H9 (cell line): Measurements from ENCODE around the gene ELF2. TPM values are rescaled to one million over a fixed set of nuclear protein-coding genes. Genes with fewer than 3 reads are reported as not detected.
A peak's percentile ranks its signal among the peaks of the same experiment; 100 is the strongest.

ENCODE experiments used
- DNase-seq: peaks from one replicate; pipeline ENCODE4 v3.0.0-alpha.2; 2017
- H2AFZ ChIP-seq: one replicate; pipeline ENCODE4 v1.6.1; 2013; ENCODE audit warnings: mild to moderate bottlenecking, low read length, control low read depth, moderate library complexity
- H2AK5ac ChIP-seq: 2 replicates; pipeline ENCODE4 v1.6.1; 2013; ENCODE audit warnings: low read length, control low read depth, mixed read lengths; ENCODE audit not compliant: insufficient read length
- H2BK120ac ChIP-seq: one replicate; pipeline ENCODE4 v1.6.1; 2013; ENCODE audit warnings: low read depth, mild to moderate bottlenecking, low read length, control low read depth, inconsistent platforms; ENCODE audit not compliant: poor library complexity, severe bottlenecking
- H2BK12ac ChIP-seq: 2 replicates; pipeline ENCODE4 v1.6.1; 2013; ENCODE audit warnings: low read length, control low read depth, mixed read lengths, low read depth; ENCODE audit not compliant: insufficient read length
- H2BK15ac ChIP-seq: 2 replicates; pipeline ENCODE4 v1.6.1; 2013; ENCODE audit warnings: low read depth, low read length, control low read depth
- H2BK20ac ChIP-seq: one replicate; pipeline ENCODE4 v1.6.1; 2013; ENCODE audit warnings: low read depth, mild to moderate bottlenecking, low read length, control low read depth, inconsistent platforms; ENCODE audit not compliant: poor library complexity, severe bottlenecking
- H2BK5ac ChIP-seq: 2 replicates; pipeline ENCODE4 v1.6.1; 2013; ENCODE audit warnings: low read length, control low read depth, mixed read lengths; ENCODE audit not compliant: insufficient read length
- H3K14ac ChIP-seq: 2 replicates; pipeline ENCODE4 v1.6.1; 2013; ENCODE audit warnings: low read length, control low read depth; ENCODE audit not compliant: insufficient read depth
- H3K18ac ChIP-seq: 2 replicates; pipeline ENCODE4 v1.6.1; 2013; ENCODE audit warnings: low read depth, mild to moderate bottlenecking, mixed read lengths, low read length, control low read depth; ENCODE audit not compliant: insufficient read length
- H3K23ac ChIP-seq: 2 replicates; pipeline ENCODE4 v1.6.1; 2013; ENCODE audit warnings: low read length, control low read depth, mixed read lengths, low read depth; ENCODE audit not compliant: insufficient read length
- H3K23me2 ChIP-seq: 2 replicates; pipeline ENCODE4 v1.6.1; 2013; ENCODE audit warnings: low read depth, mild to moderate bottlenecking, mixed read lengths, low read length, control low read depth; ENCODE audit not compliant: insufficient read length, poor library complexity, severe bottlenecking
- H3K27ac ChIP-seq: 2 replicates; pipeline ENCODE4 v1.5.1; 2013; ENCODE audit warnings: low read length, control low read depth, mixed read lengths, low read depth; ENCODE audit not compliant: insufficient read length
- H3K27me3 ChIP-seq: 2 replicates; pipeline ENCODE4 v1.6.1; 2013; ENCODE audit warnings: low read length, control low read depth, inconsistent platforms; ENCODE audit not compliant: insufficient read depth
- H3K4ac ChIP-seq: 2 replicates; pipeline ENCODE4 v1.6.1; 2013; ENCODE audit warnings: low read depth, mild to moderate bottlenecking, control low read depth, inconsistent platforms, low read length, moderate library complexity
- H3K4me1 ChIP-seq: 2 replicates; pipeline ENCODE4 v1.6.1; 2013; ENCODE audit warnings: low read length, control low read depth, inconsistent platforms; ENCODE audit not compliant: insufficient read depth
- H3K4me2 ChIP-seq: 2 replicates; pipeline ENCODE4 v1.6.1; 2013; ENCODE audit warnings: low read length, control low read depth, mixed read lengths; ENCODE audit not compliant: insufficient read length, insufficient read depth
- H3K56ac ChIP-seq: 2 replicates; pipeline ENCODE4 v1.6.1; 2013; ENCODE audit warnings: low read depth, mild to moderate bottlenecking, mixed read lengths, low read length, control low read depth; ENCODE audit not compliant: insufficient read length
- H3K79me1 ChIP-seq: 2 replicates; pipeline ENCODE4 v1.6.1; 2013; ENCODE audit warnings: low read depth, mild to moderate bottlenecking, moderate library complexity, low read length, control low read depth, inconsistent platforms; ENCODE audit not compliant: insufficient read depth, poor library complexity, severe bottlenecking
- H3K79me2 ChIP-seq: 2 replicates; pipeline ENCODE4 v1.6.1; 2013; ENCODE audit warnings: low read length, control low read depth, inconsistent platforms; ENCODE audit not compliant: insufficient read depth
- H3K9ac ChIP-seq: 2 replicates; pipeline ENCODE4 v1.6.1; 2013; ENCODE audit warnings: low read length, control low read depth, mixed read lengths; ENCODE audit not compliant: insufficient read length; ENCODE audit errors: extremely low read depth
- H3K9me3 ChIP-seq: one replicate; pipeline ENCODE4 v1.6.1; 2013; ENCODE audit warnings: low read depth, low read length, inconsistent platforms; ENCODE audit not compliant: control insufficient read depth
- H3T11ph ChIP-seq: one replicate; pipeline ENCODE4 v1.6.1; 2013; ENCODE audit warnings: mild to moderate bottlenecking, low read length, control low read depth, inconsistent platforms
- H4K20me1 ChIP-seq: one replicate; pipeline ENCODE4 v1.6.1; 2013; ENCODE audit not compliant: control insufficient read depth, insufficient read length, insufficient read depth
- H4K5ac ChIP-seq: 2 replicates; pipeline ENCODE4 v1.6.1; 2013; ENCODE audit warnings: low read depth, mild to moderate bottlenecking, mixed read lengths, low read length, control low read depth; ENCODE audit not compliant: insufficient read length
- H4K8ac ChIP-seq: replicated peaks from 2 replicates; pipeline ENCODE4 v1.6.1; 2013; ENCODE audit warnings: low read length, control low read depth, mixed read lengths, low read depth; ENCODE audit not compliant: insufficient read length
- H4K91ac ChIP-seq: 2 replicates; pipeline ENCODE4 v1.6.1; 2013; ENCODE audit warnings: low read depth, mild to moderate bottlenecking, moderate library complexity, mixed read lengths, low read length, control low read depth; ENCODE audit not compliant: insufficient read length
- H3K27ac Mint-ChIP-seq, 3 experiments: 2 replicates in 2 of 3; 3 replicates in 1 of 3; pipeline ENCODE4 v1.8.0; 2020 to 2021; ENCODE audit warnings: mixed read lengths in 3 of 3, mild to moderate bottlenecking in 1 of 3, moderate library complexity in 1 of 3
- H3K27me3 Mint-ChIP-seq: 2 replicates; pipeline ENCODE4 v1.8.0; 2021; ENCODE audit warnings: low read depth, mild to moderate bottlenecking, moderate library complexity, mixed read lengths
- H3K36me3 Mint-ChIP-seq, 3 experiments: 2 replicates in 2 of 3; 3 replicates in 1 of 3; pipeline ENCODE4 v1.8.0; 2020 to 2021; ENCODE audit warnings: low read depth in 3 of 3, mixed read lengths in 3 of 3; ENCODE audit not compliant: insufficient read depth in 1 of 3
- H3K4me1 Mint-ChIP-seq, 2 experiments: 2 replicates each; pipeline ENCODE4 v1.8.0; 2020; ENCODE audit warnings: mixed read lengths in 2 of 2
- H3K4me3 Mint-ChIP-seq, 2 experiments: 2 replicates in 1 of 2; 3 replicates in 1 of 2; pipeline ENCODE4 v1.8.0; 2020 to 2021; ENCODE audit warnings: mild to moderate bottlenecking in 2 of 2, mixed read lengths in 2 of 2, moderate library complexity in 1 of 2
- H3K9me3 Mint-ChIP-seq, 2 experiments: 2 replicates in 1 of 2; 3 replicates in 1 of 2; pipeline ENCODE4 v1.8.0; 2020; ENCODE audit warnings: mild to moderate bottlenecking in 2 of 2, mixed read lengths in 2 of 2, moderate library complexity in 1 of 2
- CTCF ChIP-seq: fragments of 200-600 bp; sonication (generic); conservative IDR thresholded peaks from 3 replicates; pipeline ENCODE4 v1.8.0; 2021; ENCODE audit warnings: antibody characterized with exemption, mild to moderate bottlenecking
- WGBS: extraction: QIAGEN DNeasy Blood & Tissue Kit; methylation state at CpG from one replicate; pipeline ENCODE4 v1.1.7; 2013; ENCODE audit warnings: missing lambda C conversion rate, low lambda C conversion rate, mixed read lengths; ENCODE audit not compliant: insufficient read length; ENCODE audit errors: extremely low coverage; 5-methylcytosine and 5-hydroxymethylcytosine counted together
- total RNA-seq: library from RNA; stranded (reverse); gene quantifications from 2 replicates; pipeline ENCODE4 v1.2.1, GENCODE V29; 2021

ELF2 gene
- total RNA-seq, 1 experiment from 2014 or later, result 49.6 TPM

GRCh38 chr4:139036885-139037284, 140.1 kb downstream of the ELF2 start:
- peaks cover 64% of the 10 kb centered on the region; the same call in 1 of the 2 replicates for H3K79me2 ChIP-seq
- no peak overlapping the region for H4K5ac ChIP-seq
- H4K91ac ChIP-seq, result no peak overlapping the region
- H2BK120ac ChIP-seq, result no peak overlapping the region
- no peak overlapping the region for H3K4me2 ChIP-seq
- Mint-ChIP-seq H3K27me3 (no peaks in the 10 kb centered on the region), H3K9me3 (no peaks in the 10 kb centered on the region), H3K27ac (peak overlapping the region in 1 of 3 experiments; percentile 30; a peak in 1 of 7 replicates), H3K36me3 (peaks cover 8 to 33% (median 18%) of the 10 kb centered on the region in 3 experiments; a peak in 6 of 7 replicates), H3K4me1 (peaks cover 19 to 20% of the 10 kb centered on the region in 2 experiments), H3K4me3 (no peak overlapping the region)
- H3K4me1 ChIP-seq, result no peaks in the 10 kb centered on the region
- H3T11ph ChIP-seq, result no peak overlapping the region
- no peak overlapping the region for H2BK15ac ChIP-seq
- peaks cover 9% of the 10 kb centered on the region for H3K79me1 ChIP-seq
- H2AK5ac ChIP-seq, result no peak overlapping the region
- no peaks in the 10 kb centered on the region for H4K20me1 ChIP-seq
- H2BK20ac ChIP-seq, result no peak overlapping the region
- no peak overlapping the region for H3K18ac ChIP-seq
- no peak overlapping the region for H3K27ac ChIP-seq
- no peak for DNase-seq
- H3K14ac ChIP-seq, result no peak overlapping the region
- no peak overlapping the region for H3K9ac ChIP-seq
- no peak overlapping the region for H2BK12ac ChIP-seq
- WGBS, result no CpG with 5 or more reads among the region's 2 CpGs
- H2AFZ ChIP-seq, result no peak overlapping the region
- H3K4ac ChIP-seq, result no peak overlapping the region
- H3K23ac ChIP-seq, result no peak overlapping the region
- H3K56ac ChIP-seq, result no peak overlapping the region
- H2BK5ac ChIP-seq, result no peak overlapping the region
- H3K9me3 ChIP-seq, result no peaks in the 10 kb centered on the region
- no peak for TF ChIP-seq CTCF
- no peak overlapping the region for H4K8ac ChIP-seq
- no peaks in the 10 kb centered on the region for H3K27me3 ChIP-seq
- no peaks in the 10 kb centered on the region for H3K23me2 ChIP-seq
